ENCODE measurements around the gene MYLK3. TPM values are rescaled to one million over a fixed set of nuclear protein-coding genes. Genes with fewer than 3 reads are reported as not detected.

Gene MYLK3
- total and polyA plus RNA-seq, 5 donors = 143 to 543 (median 319) TPM

- intact Hi-C loops (cut with DNase I) = no loop called here
- DNase-seq (no peak), ATAC-seq (peak in 1 of 2 donors; percentile 2)
- 47% methylated on average over 12 of the region's 12 CpGs for WGBS
- Histone ChIP-seq H3K4me3 (ENCODE audit: low read length) (no peak overlapping the region), H3K27me3 (ENCODE audit: control insufficient read depth, insufficient read depth) (no peaks in the 10 kb centered on the region), H3K27ac (ENCODE audit: low read length) (peak overlapping the region; percentile 14), H3K9me3 (ENCODE audit: control insufficient read depth, low read length) (no peaks in the 10 kb centered on the region), H3K4me1 (ENCODE audit: control insufficient read depth, insufficient read depth, low read length) (no peaks in the 10 kb centered on the region)
Measured at GRCh38 chr16:46736695-46737094, 11.4 kb downstream of the MYLK3 start.

- ATAC-seq = no peak
Measured at GRCh38 chr16:46733319-46733830, 14.8 kb downstream of the MYLK3 start.

GRCh38 chr16:46732561-46732960 lies 15.6 kb downstream of the MYLK3 start:
- ATAC-seq = no peak
- H3K9me3 ChIP-seq (ENCODE audit: control insufficient read depth, low read length) = no peaks in the 10 kb centered on the region
- intact Hi-C loops (cut with DNase I) = no loop called here
- no peak overlapping the region for H3K4me3 ChIP-seq (ENCODE audit: low read length)
- no peak for DNase-seq
- no peaks in the 10 kb centered on the region for H3K27me3 ChIP-seq (ENCODE audit: control insufficient read depth, insufficient read depth)
- H3K27ac ChIP-seq (ENCODE audit: low read length) = no peak overlapping the region
- no peaks in the 10 kb centered on the region for H3K4me1 ChIP-seq (ENCODE audit: control insufficient read depth, insufficient read depth, low read length)
- WGBS = 75% methylated on average over 4 of the region's 4 CpGs

More at GRCh38 chr16:46733319-46733830, 14.8 kb downstream of the MYLK3 start:
- no peak for DNase-seq
- WGBS = 78% methylated on average over 9 of the region's 9 CpGs
- Histone ChIP-seq H3K27ac (ENCODE audit: low read length) (peak overlapping the region; percentile 25), H3K27me3 (ENCODE audit: control insufficient read depth, insufficient read depth) (no peaks in the 10 kb centered on the region), H3K4me3 (ENCODE audit: low read length) (no peak overlapping the region), H3K9me3 (ENCODE audit: control insufficient read depth, low read length) (no peaks in the 10 kb centered on the region), H3K4me1 (ENCODE audit: control insufficient read depth, insufficient read depth, low read length) (no peaks in the 10 kb centered on the region)
- intact Hi-C loops (cut with DNase I) = no loop called here

GRCh38 chr16:46731691-46732555 lies 16.2 kb downstream of the MYLK3 start:
- Histone ChIP-seq H3K4me3 (ENCODE audit: low read length) (no peak overlapping the region), H3K27ac (ENCODE audit: low read length) (peak overlapping the region; percentile 65), H3K9me3 (ENCODE audit: control insufficient read depth, low read length) (no peaks in the 10 kb centered on the region), H3K4me1 (ENCODE audit: control insufficient read depth, insufficient read depth, low read length) (no peaks in the 10 kb centered on the region), H3K27me3 (ENCODE audit: control insufficient read depth, insufficient read depth) (no peaks in the 10 kb centered on the region)
- 60% methylated on average over 23 of the region's 23 CpGs for WGBS
- intact Hi-C loops (cut with DNase I) = no loop called here
- DNase-seq (peak; percentile 43 to 79 (median 64)), ATAC-seq (peak; percentile 44 to 49)

- no peak overlapping the region for H3K4me3 ChIP-seq (ENCODE audit: low read length)
- H3K9me3 ChIP-seq (ENCODE audit: control insufficient read depth, low read length) = no peaks in the 10 kb centered on the region
- DNase-seq (peak in 1 of 3 donors; percentile 73), ATAC-seq (peak; percentile 55 to 56)
- no peaks in the 10 kb centered on the region for H3K4me1 ChIP-seq (ENCODE audit: control insufficient read depth, insufficient read depth, low read length)
- intact Hi-C loops (cut with DNase I) = no loop called here
- H3K27ac ChIP-seq (ENCODE audit: low read length) = peak overlapping the region; percentile 65
- H3K27me3 ChIP-seq (ENCODE audit: control insufficient read depth, insufficient read depth) = no peaks in the 10 kb centered on the region
- 54% methylated on average over 17 of the region's 17 CpGs for WGBS
Measured at GRCh38 chr16:46730801-46731690, 17.1 kb downstream of the MYLK3 start.

GRCh38 chr16:46730126-46730525 lies 18.0 kb downstream of the MYLK3 start:
- 85% methylated on average over 8 of the region's 8 CpGs for WGBS
- ATAC-seq (no peak), DNase-seq (no peak)

GRCh38 chr16:46729326-46729995 lies 18.7 kb downstream of the MYLK3 start:
- intact Hi-C loops (cut with DNase I) = no loop called here
- WGBS = 84% methylated on average over 7 of the region's 7 CpGs
- H3K27ac ChIP-seq (ENCODE audit: low read length) = peak overlapping the region; percentile 48
- H3K9me3 ChIP-seq (ENCODE audit: control insufficient read depth, low read length) = no peaks in the 10 kb centered on the region
- no peaks in the 10 kb centered on the region for H3K4me1 ChIP-seq (ENCODE audit: control insufficient read depth, insufficient read depth, low read length)
- no peaks in the 10 kb centered on the region for H3K27me3 ChIP-seq (ENCODE audit: control insufficient read depth, insufficient read depth)
- no peak for ATAC-seq
- no peak overlapping the region for H3K4me3 ChIP-seq (ENCODE audit: low read length)
- no peak for DNase-seq

More at GRCh38 chr16:46730126-46730525, 18.0 kb downstream of the MYLK3 start:
- intact Hi-C loops (cut with DNase I) = no loop called here
- Histone ChIP-seq H3K9me3 (ENCODE audit: control insufficient read depth, low read length) (no peaks in the 10 kb centered on the region), H3K4me1 (ENCODE audit: control insufficient read depth, insufficient read depth, low read length) (no peaks in the 10 kb centered on the region), H3K27me3 (ENCODE audit: control insufficient read depth, insufficient read depth) (no peaks in the 10 kb centered on the region), H3K27ac (ENCODE audit: low read length) (no peak overlapping the region), H3K4me3 (ENCODE audit: low read length) (no peak overlapping the region)

GRCh38 chr16:46728806-46729205 lies 19.3 kb downstream of the MYLK3 start:
- Histone ChIP-seq H3K27me3 (ENCODE audit: control insufficient read depth, insufficient read depth) (no peaks in the 10 kb centered on the region), H3K9me3 (ENCODE audit: control insufficient read depth, low read length) (no peaks in the 10 kb centered on the region), H3K27ac (ENCODE audit: low read length) (peak overlapping the region; percentile 48), H3K4me3 (ENCODE audit: low read length) (no peak overlapping the region), H3K4me1 (ENCODE audit: control insufficient read depth, insufficient read depth, low read length) (no peaks in the 10 kb centered on the region)
- 71% methylated on average over 14 of the region's 14 CpGs for WGBS
- intact Hi-C loops (cut with DNase I) = no loop called here
- ATAC-seq (no peak), DNase-seq (no peak)

GRCh38 chr16:46727630-46728029 lies 20.5 kb downstream of the MYLK3 start:
- intact Hi-C loops (cut with DNase I) = no loop called here
- 88% methylated on average over 9 of the region's 9 CpGs for WGBS
- H3K27me3 ChIP-seq (ENCODE audit: control insufficient read depth, insufficient read depth) = no peaks in the 10 kb centered on the region
- H3K27ac ChIP-seq (ENCODE audit: low read length) = no peak overlapping the region
- no peaks in the 10 kb centered on the region for H3K4me1 ChIP-seq (ENCODE audit: control insufficient read depth, insufficient read depth, low read length)
- DNase-seq = no peak
- ATAC-seq = no peak
- H3K9me3 ChIP-seq (ENCODE audit: control insufficient read depth, low read length) = no peaks in the 10 kb centered on the region
- no peak overlapping the region for H3K4me3 ChIP-seq (ENCODE audit: low read length)

- Histone ChIP-seq H3K27me3 (ENCODE audit: control insufficient read depth, insufficient read depth) (no peaks in the 10 kb centered on the region), H3K27ac (ENCODE audit: low read length) (no peak overlapping the region), H3K4me3 (ENCODE audit: low read length) (no peak overlapping the region), H3K4me1 (ENCODE audit: control insufficient read depth, insufficient read depth, low read length) (no peaks in the 10 kb centered on the region), H3K9me3 (ENCODE audit: control insufficient read depth, low read length) (no peaks in the 10 kb centered on the region)
- 92% methylated on average over 7 of the region's 7 CpGs for WGBS
- ATAC-seq (no peak), DNase-seq (no peak)
- intact Hi-C loops (cut with DNase I) = no loop called here
Measured at GRCh38 chr16:46727184-46727583, 21.0 kb downstream of the MYLK3 start.

All from right cardiac atrium (tissue), 5 donors.